H54 (cell line): Measurements from ENCODE around the gene MAST4.
A peak's percentile ranks its signal among the peaks of the same experiment; 100 is the strongest.

Source experiments
- DNase-seq: peaks from one replicate; pipeline ENCODE4 v3.0.0; 2011; ENCODE audit warnings: low spot score, mixed read lengths; ENCODE audit not compliant: insufficient read length
- FAIRE-seq: peaks from 3 replicates; lab custom pipeline; 2011; peaks lifted over from hg19 to GRCh38; lab: Jason Lieb, UNC
- POLR2A ChIP-seq: IDR thresholded peaks from 2 replicates; pipeline ENCODE4 v1.6.1; 2011; ENCODE audit warnings: low read depth, mild to moderate bottlenecking, low read length

The MAST4 gene

DNA sequence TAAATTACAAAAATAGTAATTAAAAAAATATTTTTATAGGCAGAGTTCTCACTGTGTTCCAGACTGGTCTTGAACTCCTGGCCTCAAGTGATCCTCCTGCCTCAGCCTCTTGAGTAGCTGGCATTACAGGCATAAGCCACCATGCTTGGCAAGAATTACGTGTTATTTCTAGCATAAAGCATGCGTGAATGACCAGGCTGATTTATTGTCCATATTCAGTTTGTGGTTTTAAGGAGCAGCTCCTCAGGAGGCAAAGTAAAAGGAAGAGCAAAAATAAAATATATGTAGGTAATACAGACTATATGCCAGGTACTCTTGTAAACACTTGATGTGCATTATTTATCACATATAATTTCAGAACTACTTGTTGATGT, 607.5 kb downstream of the MAST4 start:
- TF ChIP-seq POLR2A, result no peak
- DNase-seq, result no peak
- FAIRE-seq, result no peak

DNA sequence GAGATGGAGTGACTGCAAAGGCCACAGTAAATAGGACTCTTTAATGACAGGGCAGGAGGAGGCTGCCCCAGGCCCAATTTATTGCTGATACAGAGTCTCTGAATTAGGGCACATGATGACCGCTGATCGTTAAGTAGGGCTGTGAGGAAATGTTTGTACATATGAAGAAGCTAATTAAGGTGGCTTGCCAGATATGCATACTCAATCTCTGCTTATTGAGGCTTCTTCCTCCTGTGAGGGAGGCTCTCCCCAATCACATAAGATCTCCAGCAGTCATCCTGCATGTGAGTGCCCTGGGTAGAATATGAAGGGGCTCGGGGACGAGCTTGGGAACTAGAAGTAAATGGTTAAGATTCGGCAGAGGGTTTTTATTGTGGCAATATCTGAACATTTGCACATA, 608.6 kb downstream of the MAST4 start:
- FAIRE-seq, result no peak
- no peak for TF ChIP-seq POLR2A
- DNase-seq, result no peak

DNA sequence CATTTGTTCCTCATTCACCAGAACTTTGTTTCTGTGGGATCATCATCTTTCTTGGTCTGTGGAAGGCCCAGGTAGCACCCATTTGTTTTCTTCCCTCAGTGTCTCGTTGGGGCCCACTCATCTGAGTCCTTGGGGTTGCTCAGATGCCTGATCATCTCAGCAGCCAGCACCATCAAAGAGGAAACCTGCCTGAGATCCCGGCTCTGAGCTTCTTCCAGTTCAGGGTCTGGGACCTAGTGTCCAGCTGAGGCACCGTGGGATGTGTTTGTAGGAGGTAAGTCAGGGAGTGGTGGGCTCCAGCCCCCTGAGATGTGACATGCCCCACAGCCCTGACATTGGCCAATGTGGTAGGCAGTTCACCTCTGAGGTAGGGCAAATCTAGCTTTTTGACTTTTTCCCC, 609.8 kb downstream of the MAST4 start:
- no peak for TF ChIP-seq POLR2A
- FAIRE-seq, result no peak
- no peak for DNase-seq

DNA sequence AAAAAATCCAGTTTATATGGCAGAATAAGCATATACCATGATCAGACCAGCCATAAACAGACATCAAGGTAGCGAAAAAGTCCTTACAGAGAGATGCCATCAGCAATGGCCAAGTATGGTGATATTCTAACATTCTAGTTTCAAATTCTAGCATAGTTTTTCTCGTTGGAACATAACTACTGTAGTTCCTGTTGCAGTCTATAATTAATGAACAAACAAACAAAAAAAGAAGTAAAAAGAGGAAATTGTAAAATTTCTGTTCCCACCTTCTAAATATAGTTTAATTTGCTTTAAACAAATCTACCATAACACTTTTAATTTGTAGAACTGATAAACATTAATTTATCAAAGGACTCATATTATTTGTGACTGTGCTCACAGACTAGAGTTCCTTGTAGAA, 610.3 kb downstream of the MAST4 start:
- FAIRE-seq (no peak), DNase-seq (no peak)
- TF ChIP-seq POLR2A, result no peak

DNA sequence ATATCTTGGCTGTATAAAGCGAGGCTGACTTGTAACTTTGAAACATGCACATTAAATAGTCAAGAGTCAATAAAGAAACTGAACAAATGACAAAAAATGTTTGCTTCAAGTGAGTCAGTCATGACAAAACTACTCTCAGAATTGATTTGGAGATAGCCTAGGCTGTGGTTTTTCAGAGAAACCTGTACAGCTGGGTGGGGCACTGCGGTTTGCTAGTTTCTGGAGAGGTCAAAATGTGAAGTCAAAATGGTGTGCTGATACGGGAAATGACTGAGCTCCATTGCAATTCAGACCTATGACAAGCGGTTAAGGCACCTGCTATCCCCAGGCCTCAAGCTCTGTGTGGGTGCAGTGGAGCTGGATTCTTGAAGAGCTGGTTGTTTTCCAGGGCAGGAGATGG, 610.7 kb downstream of the MAST4 start:
- DNase-seq (peak; percentile 69), FAIRE-seq (peak; percentile 97)
- no peak for TF ChIP-seq POLR2A

DNA sequence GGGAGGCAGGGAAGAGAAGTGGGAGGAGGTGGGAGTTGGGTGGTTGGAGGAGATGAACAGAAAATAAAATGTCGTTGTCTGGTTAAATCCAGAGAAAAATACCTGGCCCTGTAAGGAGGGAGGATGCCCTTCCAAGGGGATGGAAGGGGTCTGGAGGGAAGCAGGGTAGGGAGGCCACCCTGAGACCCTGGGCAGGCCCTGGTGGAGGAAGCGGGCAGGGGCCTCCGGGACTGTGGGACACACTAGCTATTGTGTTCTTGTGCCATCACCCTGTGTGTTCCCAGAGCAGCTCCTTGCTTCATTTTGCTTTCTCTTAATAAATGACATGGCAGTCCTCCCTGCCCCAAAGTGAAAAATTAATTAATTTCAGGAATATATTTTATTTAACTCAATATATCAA, 612.2 kb downstream of the MAST4 start:
- FAIRE-seq (no peak), DNase-seq (no peak)
- no peak for TF ChIP-seq POLR2A

DNA sequence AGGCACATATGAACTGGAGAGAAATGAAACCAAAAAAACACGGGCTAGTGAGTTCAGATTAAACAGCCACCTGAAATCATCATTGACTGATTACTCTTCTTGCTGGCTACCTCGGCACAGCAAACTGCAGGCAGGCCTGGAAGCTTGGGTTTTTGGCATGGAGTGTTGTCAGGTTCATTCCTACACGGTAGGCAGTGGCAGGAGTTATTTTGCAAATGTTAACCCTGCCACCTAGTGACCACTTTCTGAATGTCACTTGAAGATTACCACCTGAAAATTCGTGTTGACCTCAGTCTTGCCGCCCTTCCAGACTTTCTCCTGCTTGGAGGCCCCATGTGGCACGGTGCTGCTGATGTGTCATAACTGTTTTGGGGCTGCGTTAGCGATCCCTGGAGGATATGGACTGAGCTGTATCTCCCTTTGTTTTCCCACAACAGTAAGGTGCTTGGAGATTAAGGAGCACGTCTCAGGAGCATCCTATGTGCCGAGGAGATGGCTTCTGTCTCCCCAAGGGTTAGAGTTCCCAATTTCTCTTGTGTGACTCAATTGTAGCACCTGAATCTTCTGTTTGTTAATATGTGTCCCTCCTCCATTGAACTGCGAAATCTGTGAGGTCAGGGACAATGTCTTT, 613.1 kb downstream of the MAST4 start:
- FAIRE-seq (peak; percentile 95), DNase-seq (peak; percentile 54)
- no peak for TF ChIP-seq POLR2A

DNA sequence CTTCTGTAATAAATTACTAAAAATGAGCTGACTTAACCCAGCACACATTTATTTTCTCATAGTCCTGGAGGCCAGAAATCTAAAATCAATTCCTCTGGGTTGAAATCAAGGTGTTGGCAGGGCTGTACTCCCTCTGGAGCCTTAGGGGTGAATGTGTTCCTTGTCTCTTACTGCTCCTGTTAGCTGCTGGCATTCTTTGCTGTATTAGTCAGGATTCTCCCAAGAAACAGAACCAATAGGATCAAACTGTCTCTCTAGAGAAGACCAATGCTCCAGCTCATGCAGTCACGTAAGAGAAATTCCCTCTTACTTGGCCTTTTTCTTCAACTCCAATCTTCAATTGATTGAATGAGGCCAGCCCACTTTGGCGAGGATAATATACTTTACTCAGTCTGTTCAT, 615.7 kb downstream of the MAST4 start:
- FAIRE-seq, result peak; percentile 45
- TF ChIP-seq POLR2A, result no peak
- peak; percentile 44 for DNase-seq

DNA sequence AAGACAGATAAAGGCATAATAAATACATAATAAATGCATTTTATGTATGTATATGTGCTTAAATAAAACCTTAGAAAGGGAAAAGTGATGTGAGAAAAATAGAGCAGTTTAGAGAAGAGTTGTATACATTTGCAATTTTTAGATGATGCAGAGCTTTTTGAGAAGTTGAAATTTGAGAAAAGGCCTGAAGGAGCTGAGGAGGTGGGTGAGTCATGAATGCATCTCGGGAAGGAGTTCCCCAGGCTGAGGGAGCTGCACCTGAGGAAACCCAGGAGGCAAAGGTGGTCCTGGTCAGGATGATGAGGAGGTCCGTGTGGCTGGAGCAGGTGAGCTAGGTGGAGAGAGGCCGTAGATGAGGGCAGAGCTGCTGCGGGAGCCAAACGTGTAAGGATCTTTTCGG, 617.8 kb downstream of the MAST4 start:
- DNase-seq (no peak), FAIRE-seq (no peak)
- no peak for TF ChIP-seq POLR2A

DNA sequence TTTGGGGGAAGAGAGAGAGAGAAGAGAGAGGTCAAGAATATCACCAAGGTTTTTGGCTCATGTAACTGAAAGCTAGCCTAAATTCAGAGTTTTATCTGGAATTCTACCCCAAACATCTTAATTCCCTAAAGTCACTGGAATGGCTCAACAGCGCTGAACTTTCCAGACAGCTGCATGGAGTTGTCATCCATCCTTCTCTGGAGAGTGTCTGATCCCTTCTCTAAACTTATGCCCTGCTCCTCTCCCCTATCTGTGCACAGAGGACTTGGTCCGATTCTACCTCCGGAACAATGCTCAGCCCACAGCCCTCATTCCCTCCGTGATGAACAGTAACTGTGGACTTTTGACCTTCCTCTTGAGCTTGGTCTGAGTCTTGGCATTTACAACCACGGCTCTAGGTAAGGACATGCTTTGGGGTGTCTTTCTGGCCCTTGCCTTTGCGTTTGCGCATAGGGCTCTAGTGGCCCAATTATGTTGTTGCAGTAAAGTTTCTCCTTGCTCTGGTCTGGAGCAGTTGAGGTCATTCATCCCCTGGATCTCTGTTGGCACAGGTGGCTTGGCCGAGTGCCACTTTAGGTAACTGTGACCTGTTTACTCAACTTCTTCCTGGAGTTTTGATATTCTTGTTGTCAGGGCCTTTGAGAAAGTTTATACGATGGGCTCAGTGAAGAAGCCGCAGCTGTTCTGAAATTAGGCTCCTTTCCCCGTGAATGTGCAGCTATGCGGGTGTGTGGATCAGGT, 618.7 kb downstream of the MAST4 start:
- no peak for DNase-seq
- FAIRE-seq, result no peak
- TF ChIP-seq POLR2A, result no peak

DNA sequence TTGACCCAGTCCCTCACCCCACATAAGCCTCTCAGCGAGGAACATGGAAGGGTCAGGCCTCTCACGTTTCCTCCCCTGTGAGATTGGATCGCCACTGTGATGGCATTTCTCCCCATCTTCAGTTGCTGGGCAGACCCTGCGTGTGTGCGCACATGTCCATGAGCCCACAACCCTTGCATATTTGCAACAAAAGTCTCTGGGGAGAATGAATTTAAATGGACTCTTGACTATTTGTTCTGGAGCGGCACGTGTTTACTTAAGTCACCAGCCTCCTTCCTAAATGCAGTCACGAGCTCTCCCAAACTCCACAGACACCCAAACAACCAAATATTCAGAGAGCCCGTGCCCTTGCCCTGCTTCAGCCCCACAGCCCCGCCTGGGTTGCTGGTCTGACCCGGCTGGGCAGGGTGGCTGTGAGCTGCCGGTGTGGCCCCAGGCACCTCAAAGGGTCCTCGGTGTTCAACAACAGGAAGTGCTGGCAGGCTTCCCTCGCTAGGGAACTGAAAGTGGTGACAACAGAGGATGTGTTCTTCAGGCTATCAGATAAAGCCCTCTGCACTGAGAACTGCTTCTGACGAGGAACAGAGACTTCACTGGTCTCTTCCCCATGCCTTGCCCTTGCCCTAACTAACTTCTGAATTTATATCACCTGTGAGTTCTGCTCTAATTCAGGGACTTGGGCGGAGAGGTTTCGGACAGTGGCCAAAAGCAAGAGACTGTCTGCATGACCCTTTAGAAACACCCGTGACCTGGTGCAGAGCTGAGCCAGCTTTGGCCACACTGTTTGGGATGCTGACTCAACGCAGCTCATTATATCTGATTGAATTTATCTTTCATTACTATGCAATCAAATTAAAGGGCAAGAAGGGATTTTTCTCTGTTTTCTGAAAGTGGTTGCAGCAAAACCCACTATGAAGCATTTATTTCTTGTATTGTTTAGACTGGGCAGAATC, 619.6 kb downstream of the MAST4 start:
- no peak for DNase-seq
- FAIRE-seq, result no peak
- no peak for TF ChIP-seq POLR2A

DNA sequence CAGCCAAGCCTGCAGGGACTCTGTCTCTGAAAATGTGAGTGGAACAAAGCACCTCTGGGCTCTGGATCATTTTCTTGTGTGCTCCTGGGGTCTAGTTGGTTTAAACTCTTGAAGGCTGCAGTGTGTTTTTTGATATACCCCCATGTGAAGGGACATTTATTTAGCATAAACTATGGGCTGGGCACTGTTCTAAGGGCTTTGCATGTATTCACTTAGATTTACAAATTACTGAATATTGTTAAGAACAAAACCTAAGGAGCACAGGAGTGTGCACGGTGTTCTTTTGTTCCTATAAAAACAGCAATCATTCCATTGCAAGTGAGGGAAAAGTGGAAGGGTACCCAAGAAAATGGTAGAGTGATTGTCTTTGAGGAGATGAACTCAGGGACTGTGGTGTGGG, 620.4 kb downstream of the MAST4 start:
- no peak for TF ChIP-seq POLR2A
- FAIRE-seq (no peak), DNase-seq (no peak)
